Measurements from ENCODE around the gene PKHD1.

The PKHD1 gene

GRCh38 chr6:51839726-51840374 lies 247.6 kb downstream of the PKHD1 start:
- TF ChIP-seq CTCF (IDR thresholded peaks at IDR 0.05; ENCODE audit: low read depth, low read length, missing control alignments): no peak
- H3K4me3 ChIP-seq (replicated peaks; ENCODE audit: low read depth, low read length): no peak overlapping the region
- no peak for DNase-seq (ENCODE audit: extremely low read depth, low read depth)

DNA sequence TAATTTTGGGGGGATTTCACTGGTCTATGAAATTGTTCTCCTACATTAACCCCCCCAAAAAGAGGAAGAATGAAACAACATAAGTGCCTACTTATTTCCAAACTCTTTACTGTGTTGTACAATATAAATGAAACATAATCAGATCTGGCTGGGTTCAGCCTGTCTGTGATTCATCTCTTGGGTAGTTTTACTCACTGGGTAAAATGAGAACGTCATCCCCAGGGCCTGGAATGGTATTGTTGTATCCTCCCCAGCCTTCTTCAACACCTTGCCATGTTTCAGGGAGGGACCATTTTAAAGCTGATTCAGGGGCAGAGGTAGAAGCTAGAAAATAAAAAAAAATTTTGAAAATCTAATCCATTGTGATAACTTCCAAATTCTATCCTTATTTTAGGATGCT lies 256.7 kb downstream of the PKHD1 start:
- no peak for DNase-seq (ENCODE audit: extremely low read depth, low read depth)
- H3K4me3 ChIP-seq (replicated peaks; ENCODE audit: low read depth, low read length): no peak overlapping the region
- TF ChIP-seq CTCF (IDR thresholded peaks at IDR 0.05; ENCODE audit: low read depth, low read length, missing control alignments): no peak

DNA sequence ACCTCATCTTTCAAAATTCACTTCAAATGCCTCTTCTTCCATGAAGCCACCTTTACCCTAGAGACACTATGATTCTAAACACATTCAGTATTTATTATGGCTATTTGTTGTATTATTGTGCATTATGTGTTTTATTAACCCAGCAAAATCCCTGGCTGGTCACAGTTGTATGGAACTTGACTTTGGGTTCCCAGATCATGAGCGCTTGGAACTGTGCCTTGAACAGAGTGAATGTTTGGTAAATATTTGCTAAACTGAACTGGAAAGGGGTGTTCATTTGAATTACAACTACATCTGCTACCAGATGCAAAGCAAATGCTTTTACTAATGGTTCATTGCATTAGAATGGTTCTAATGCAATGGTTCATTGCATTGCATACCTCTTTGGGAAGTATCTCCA lies 259.8 kb downstream of the PKHD1 start:
- DNase-seq (ENCODE audit: extremely low read depth, low read depth): no peak
- H3K4me3 ChIP-seq (replicated peaks; ENCODE audit: low read depth, low read length): no peak overlapping the region
- TF ChIP-seq CTCF (IDR thresholded peaks at IDR 0.05; ENCODE audit: low read depth, low read length, missing control alignments): no peak

DNA sequence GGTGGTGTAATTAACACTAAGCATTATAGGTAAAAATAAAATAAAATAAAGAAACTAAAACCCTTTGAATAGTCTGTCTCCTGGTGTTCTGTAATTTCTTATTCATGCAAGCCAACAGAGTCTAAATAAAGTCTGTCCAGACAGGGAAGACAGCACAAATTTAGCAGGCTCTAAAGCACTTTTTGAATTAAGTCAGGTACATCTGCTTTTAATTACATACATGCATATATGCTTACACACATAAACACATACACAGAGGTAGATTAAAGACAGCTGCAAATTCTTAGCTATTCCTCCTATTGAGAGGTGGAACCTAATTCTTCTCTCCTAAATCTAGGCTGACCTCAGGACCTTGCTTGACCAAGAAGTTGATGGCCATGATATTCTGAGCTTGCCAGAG lies 262.5 kb downstream of the PKHD1 start:
- TF ChIP-seq CTCF (IDR thresholded peaks at IDR 0.05; ENCODE audit: low read depth, low read length, missing control alignments): no peak
- no peak for DNase-seq (ENCODE audit: extremely low read depth, low read depth)
- no peak overlapping the region for H3K4me3 ChIP-seq (replicated peaks; ENCODE audit: low read depth, low read length)

GRCh38 chr6:51820555-51820954 lies 266.9 kb downstream of the PKHD1 start:
- DNase-seq (ENCODE audit: extremely low read depth, low read depth): no peak
- no peak overlapping the region for H3K4me3 ChIP-seq (replicated peaks; ENCODE audit: low read depth, low read length)
- TF ChIP-seq CTCF (IDR thresholded peaks at IDR 0.05; ENCODE audit: low read depth, low read length, missing control alignments): no peak

GRCh38 chr6:51818520-51819022 lies 268.8 kb downstream of the PKHD1 start:
- DNase-seq (ENCODE audit: extremely low read depth, low read depth): no peak
- TF ChIP-seq CTCF (IDR thresholded peaks at IDR 0.05; ENCODE audit: low read depth, low read length, missing control alignments): no peak

GRCh38 chr6:51817832-51818231 lies 269.6 kb downstream of the PKHD1 start:
- no peak overlapping the region for H3K4me3 ChIP-seq (replicated peaks; ENCODE audit: low read depth, low read length)
- no peak for DNase-seq (ENCODE audit: extremely low read depth, low read depth)
- TF ChIP-seq CTCF (IDR thresholded peaks at IDR 0.05; ENCODE audit: low read depth, low read length, missing control alignments): no peak

More at GRCh38 chr6:51818520-51819022, 268.8 kb downstream of the PKHD1 start:
- H3K4me3 ChIP-seq (replicated peaks; ENCODE audit: low read depth, low read length): no peak overlapping the region

Measured in HFF-Myc (cell line).